ENCODE results near the gene NRP2. TPM values are rescaled to one million over a fixed set of nuclear protein-coding genes. Genes with fewer than 3 reads are reported as not detected.

The NRP2 gene
- total RNA-seq, 1 donor from 2014 or later = 28.8 TPM

DNA sequence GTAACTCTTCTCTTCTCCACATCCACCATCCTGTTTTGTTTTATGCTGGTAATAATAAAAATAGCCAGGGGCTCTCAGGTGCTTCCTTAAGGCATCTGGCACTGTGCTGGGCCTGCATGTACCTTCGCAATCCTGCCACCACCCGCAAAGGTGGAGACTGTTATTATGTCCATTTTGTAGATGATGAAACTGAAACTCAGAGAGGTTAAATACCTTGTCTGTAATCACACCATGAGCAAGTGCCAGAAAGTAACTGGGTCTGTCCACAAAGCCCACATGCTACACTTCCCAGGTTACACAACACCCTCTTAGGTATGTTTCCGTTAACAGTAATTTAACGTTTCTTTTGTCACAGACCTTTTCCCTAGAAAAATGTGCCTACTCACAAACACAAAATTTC, 27.0 kb downstream of the NRP2 start:
- DNase-seq = no peak

DNA sequence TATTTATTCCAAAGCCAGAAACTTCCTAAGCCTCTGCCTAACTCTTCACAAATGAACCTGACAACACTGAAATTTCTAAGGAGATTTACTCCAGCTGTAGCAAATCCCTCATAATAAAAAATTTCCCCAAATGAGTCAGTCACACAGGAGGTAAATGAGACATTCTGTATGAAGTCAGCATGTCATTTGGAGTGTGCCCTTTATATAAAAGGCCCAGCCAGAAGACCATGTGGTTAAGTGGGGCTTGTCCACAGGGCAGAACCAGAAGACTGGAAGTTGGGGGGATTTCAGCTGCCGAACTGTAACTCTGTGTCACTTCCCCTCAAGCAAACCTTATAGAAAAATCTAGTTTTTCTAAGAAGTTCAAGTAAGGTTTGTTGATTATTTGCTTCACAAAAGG, 30.2 kb downstream of the NRP2 start:
- no peak for DNase-seq

DNA sequence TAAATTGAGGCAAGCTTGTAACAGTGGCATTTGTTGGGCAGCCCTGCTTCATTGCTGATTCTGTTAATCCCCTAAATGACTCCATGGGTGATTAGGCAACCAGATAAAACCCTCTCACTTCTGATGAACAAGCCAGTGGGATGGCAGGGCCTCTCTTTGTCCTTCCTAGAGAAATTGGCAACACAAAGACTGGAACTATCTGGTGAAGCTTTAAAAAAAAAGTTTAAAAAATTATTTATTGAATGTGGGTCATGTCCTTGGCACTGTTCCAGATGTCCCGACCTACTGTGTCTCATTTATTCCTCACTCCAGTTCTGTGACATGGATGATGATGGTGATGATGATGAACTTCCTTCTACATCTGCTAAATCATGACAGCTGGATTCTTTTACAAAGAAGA, 30.8 kb downstream of the NRP2 start:
- DNase-seq = no peak

DNA sequence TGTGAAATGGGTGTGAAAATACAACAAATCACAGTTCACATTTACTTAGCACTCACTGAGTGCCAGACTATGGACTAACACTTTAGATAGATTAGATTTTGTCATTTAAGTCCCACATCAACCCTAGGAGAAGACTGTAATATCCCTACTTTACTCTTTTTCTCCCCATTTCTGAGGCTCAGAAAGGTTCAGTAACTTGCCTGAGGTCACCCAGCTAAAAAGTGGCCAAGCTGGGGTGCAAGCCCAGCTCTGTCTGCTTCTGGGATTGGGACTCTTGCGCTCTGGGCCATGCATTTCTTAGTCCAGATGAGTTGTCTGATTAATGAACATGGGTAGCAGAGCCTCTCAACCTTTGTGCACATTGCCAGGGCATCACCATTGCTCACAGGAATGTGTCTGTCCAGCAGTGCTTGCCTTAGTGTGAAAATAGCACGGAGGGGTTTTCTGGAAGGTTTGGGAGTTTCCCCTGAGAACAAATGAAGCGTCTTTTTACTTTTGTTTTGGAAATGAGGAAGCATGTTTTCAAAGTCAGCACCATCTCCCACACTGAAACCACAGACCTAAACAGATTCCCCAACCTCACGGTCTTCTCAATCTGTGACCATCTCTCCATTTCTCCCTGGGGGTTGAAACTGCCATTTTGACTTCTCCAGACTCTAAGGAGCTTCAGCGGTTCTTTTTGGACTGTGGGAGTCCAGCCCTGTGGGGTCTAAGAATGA, 31.9 kb downstream of the NRP2 start:
- DNase-seq = no peak

DNA sequence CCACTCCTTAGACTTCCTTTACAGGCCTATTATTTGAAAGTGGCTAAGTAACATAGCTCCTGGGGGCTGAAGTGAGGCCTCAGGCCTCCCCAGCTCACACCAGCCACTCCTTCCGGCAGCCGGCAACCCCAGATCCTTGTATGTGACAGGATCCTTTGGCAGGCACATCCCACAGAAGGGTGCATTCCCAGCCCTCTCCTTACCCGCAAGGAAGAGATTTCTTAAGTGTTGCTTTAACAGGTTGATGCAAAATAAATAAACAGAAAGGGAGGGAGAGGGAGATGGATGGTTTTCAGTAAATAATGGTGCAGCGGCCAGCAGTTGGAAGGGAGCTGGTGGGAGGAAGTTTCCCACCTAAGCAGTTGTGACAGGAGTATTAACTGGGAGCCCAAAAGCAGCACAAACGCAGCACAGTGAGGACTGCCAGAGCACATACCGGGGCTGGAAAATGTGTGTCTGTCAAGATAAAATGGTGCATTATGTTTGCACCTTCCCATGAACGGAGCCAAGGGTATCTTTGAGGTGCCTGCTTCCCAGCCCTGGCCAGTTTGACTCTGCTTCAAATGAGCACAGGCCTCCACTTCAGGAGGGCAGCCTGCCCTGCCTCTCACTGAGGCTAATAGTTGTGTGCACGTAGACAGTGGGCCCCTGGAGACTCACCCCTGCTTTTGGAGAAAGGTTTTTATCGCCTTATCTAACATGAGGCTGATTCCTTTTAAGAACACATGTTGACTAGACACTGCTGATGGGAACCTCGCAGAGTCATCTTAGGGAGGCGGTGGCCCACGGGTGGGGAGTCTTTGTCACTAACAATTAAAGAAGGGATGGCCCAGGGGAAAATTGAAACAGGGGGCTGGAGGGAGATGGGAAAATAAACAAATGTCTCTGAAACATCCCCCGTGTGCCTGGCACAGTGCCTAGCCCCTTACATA, 32.8 kb downstream of the NRP2 start:
- no peak for DNase-seq

DNA sequence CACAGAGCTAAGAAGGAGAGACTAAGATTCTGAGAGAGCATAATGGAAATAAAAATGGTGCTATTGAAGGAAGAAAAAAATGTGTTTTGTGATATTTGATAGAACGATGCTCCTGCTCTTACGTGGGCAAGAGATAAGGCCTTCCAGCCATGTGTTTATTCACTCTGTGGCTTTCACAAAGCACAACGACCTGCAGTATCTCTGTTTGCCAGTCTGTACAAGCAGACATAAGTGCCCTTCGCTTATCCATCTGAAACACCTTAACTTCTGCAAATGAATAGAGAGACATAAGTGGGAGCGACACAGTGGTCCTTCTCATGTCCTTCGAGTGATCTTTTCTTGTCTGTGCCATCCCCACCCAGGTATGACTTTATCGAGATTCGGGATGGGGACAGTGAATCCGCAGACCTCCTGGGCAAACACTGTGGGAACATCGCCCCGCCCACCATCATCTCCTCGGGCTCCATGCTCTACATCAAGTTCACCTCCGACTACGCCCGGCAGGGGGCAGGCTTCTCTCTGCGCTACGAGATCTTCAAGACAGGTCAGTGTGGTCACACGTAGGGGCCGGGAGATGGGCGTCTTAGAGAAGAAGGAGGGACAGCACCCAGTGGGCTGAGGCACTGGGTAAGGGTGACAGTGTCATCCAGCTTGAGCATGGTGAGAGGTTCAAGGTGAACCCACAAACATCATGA, 33.7 kb downstream of the NRP2 start:
- DNase-seq = no peak

DNA sequence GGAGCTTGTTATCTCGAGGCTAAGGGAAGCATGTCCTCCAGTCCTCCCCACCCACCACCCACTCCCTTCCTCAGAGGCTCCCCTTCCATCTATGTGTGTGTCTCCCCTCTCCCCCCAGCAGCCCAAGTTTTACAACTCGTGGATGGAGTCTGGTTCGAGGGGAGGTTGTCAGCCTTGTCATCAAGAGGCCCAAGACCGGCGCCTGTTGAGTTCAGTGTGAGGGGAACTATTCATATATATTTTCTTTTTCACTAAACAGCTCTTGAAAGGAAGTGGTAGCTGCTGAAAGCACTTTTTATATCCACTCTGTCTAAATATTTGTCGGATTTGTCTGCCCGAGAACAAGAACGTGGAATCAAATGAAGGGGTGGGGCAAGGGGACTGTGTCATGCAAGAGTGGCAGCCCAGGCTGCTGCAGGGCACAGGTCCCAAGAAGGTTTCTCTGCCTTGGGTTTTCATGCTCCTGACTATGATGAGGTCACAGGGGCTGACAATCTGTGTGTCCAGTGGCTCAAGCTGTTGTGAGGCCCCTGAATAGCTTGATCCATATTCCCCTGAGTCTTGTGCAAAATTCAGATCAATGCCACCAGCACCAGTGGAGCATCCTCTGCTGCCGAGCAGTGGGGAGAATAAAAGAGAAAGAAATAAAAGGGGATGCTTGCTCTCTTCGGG, 35.0 kb downstream of the NRP2 start:
- DNase-seq = no peak

DNA sequence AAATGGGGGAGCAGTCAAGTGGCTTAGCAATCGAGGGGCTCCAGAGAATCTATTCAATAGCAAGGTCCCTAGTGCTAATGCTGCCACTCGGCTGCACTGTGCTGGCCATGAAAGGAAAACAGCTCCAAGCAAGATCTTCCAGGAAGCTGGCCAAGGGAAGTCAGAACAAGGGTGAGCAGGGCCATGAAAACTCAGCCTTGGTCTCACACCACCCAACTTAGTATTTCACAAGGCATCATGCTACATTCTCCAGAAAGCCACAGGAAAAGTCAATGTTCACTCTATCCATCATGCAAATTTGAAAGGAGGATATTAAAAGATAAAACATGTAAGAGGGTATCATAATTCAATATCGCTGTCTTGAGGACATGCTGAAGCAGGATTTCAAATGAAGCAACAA, 35.7 kb downstream of the NRP2 start:
- no peak for DNase-seq

DNA sequence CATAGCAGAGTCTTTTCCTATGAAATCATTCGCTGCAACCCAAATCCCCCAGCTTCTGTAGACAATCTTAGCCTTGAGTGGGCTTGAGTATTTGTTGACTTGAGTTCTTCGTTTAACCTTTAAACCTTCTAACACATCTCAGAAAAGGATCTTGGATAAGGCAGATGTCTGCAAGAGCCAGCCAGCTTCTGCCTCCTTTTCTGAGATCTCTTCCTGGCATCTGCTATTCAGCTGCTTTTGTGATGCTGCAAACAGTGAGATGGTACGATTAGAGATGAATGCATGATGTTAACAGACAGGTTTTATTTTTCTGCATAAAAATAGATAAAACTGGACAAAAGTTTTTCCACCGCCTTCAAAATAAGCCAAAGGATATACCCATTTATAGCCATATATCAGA, 37.5 kb downstream of the NRP2 start:
- DNase-seq = no peak

DNA sequence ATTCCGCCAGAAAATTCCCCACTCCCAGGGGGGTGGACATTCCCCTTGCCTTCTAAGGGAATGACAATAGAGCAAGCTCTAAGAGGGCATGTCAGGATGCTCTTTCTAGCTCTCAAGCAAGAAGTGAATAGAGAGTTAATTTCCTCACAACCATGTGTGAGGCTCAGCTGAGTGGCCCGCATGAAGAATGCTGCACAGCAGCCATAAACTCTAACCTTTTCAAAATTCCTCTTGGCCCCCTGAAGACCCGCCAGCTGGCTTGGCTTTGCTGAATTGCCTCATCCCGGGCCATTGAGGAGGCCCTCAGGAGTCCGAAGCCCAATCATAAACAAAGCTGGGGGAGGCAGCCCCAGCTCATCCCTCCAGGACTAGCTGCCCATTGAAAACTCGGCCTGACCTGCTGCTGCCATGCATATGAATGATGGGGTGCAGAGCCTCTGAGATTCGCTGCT, 38.2 kb downstream of the NRP2 start:
- DNase-seq = no peak

DNA sequence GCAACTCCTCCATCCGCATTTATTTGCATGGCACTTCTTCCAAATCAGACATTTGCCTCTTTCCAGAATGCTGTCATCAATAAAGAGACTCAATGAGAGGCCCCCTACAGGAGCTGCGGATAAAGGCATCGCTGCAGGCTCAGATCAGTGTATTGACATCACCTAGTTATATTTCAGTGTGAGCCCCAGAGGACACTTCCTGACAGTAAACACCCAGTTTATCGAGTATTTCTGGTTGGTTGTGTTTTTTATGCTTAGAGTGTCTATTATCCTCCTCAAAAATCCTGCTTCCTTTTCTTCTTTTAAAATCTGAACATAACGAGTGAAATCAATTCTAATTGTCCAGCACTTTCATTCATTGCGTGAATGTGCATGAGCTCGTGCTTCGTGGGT, 38.8 kb downstream of the NRP2 start:
- DNase-seq = no peak

DNA sequence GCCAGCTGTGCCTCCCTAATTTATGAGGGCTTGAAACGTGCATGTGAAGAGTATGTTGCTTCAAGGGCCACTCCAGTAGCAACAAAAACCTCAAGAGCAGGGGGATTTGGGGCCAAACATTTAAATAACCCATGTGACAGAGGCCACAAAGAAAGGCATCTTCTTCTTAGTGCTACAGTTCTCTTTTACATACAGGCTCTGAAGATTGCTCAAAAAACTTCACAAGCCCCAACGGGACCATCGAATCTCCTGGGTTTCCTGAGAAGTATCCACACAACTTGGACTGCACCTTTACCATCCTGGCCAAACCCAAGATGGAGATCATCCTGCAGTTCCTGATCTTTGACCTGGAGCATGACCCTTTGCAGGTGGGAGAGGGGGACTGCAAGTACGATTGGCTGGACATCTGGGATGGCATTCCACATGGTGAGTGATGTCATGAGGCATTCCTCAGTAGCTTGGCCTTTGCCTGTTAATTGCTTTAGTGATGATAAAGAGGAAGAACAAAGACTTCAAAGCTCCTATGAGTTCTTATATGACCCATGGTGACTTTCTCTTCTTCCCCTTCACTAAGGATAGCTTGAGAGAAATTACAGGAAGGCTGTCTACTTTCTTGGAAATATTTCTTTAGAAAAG, 40.1 kb downstream of the NRP2 start:
- no peak for DNase-seq

DNA sequence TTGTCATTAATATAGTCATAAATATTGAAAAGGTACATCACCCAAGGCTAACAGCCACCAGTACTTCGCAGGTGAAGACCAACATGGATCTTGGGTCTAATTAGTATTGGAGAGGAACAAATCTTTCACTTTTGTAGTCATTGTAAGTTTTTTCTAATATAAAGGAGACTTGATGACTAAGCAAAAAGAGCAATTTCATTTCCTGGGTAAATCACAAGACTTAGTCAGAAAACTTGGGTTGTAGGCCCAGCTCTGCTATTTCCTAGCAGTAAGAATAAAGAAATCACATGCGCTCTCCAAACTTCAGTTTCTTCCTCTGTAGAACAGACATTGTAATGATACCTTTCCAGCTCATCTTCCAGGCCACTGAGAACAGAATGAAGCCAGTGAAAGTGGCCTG, 40.9 kb downstream of the NRP2 start:
- no peak for DNase-seq

DNA sequence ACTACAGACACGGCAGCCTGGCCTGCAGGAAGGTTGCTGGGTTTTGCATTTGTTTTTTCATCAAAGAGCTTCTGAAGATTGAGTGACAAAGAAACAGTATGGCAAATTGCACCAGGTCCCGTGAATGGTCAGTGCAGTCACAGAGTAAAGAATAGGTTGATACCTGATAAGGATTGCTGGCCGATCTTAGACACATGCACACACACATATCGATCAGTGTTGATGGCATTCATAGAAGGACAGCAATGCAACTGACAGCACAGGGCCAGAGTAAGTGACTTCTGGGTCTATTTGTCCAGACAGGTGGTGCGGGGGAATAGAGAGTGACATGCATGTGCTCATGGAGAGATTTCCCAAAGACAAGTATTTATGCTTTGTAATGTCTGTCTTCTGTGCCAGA, 42.8 kb downstream of the NRP2 start:
- DNase-seq = no peak

DNA sequence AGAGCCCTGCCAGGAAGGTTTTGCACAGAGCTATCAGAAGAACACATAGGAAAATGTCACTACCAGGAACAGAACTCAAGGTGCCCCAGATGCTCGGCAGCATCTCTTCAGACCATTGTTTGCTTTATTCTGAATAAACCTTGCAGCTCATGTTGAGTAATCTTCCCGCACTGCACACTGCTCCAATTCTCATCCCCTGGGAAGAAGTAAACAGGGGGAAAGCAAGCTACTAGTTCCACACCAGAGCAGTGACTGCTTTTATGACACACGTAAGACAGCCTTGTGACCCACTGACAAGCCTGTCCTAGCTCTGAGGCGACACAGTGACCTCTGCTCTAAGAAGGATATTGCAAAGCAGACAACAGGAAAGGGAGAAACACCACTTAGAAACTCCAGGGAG, 44.2 kb downstream of the NRP2 start:
- no peak for DNase-seq

DNA sequence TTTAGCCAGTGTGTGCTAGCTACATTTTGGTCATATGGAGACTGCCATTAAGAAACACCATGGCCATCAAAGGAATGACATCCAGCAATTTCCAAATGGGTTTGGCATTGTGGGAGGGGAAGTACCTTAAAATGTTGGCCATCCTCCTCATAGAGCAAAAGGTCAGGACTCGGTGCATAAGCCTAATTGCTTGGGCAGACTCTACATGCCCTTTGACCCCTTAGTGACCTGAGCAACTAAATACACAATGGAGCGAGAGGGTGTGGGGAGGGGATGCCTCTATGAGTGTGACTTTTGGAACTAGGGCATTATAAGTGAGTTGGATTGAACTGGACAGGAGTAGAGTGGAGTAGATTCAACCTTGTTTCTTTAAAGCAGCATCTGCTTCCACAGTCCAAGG, 44.9 kb downstream of the NRP2 start:
- no peak for DNase-seq

DNA sequence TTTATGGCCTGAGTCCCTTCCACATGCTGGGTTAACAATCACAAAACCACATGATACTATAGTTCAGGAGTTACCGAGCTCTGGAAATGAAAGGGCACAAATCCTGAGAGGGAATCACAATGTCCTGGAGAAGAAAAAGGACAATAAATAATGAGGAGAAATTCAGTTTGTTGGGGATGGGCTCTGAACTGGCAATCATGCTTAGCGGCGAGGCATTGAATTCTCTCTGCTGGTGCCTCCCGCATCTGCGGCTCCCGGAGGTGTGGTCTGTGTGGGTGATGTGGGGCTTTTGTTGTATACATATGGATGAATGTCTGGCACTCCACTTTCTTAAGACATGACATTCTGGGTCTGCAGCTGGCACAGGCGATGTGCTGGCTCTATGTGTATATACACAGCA, 46.1 kb downstream of the NRP2 start:
- DNase-seq = no peak

DNA sequence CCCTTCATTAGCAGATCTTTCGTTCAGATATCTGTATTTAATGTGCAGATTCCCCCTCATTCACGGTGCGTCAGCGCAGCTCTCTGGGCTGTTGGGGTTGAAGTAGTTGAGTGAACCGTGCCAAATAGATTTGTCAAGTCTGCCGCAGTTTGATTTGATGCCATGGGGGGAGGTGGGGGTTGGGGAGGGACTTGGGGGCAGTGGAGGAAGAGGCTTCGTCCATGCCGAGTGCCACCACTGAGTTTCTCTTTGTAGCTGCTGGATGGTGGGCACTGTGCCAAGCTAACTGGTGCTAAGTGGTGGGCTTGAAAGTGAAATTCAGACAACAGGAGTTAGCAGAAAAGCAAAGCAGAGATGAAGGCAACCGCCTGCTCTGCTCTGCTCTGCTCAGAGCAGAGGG, 47.9 kb downstream of the NRP2 start:
- DNase-seq = peak; percentile 69

DNA sequence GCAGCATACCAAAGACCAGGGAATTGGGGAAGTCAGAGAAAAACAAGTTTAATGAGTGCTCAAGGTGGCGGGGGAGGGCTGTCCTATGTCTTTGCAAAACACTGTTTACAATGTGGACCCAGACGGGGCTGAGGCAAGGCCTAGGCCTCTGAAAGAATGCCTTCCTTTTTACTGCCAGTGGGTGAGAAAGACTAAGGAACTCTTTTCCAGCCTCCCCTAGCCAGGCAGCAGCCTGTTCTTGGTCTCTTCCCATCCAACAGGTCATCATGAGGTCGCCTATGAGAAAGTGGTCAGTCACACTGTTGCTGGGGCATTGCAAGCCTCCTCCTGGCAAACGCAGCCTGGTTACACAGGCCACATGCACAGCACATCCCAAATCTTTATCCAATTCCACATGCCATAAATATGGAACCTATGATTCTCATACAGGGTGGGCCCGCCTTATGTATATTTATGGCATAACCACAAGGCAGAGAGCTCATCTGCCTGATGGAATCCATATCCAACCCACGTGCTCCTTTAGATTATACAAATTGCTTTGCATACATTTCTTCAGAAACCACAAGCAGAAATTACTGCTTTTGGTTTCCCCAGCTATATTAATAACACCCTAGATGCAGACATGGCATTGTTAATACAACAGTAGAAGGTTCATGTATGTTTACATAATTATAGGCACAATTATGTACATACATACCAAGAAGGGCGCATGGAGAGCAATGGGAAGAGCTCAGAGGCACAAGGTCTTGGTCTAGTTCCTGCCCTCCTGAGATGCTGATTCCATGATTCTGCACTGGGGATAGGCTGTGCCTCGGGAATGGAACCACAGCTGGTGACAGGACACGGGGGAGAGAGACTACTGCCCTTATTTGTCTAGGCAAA, 48.6 kb downstream of the NRP2 start:
- no peak for DNase-seq

DNA sequence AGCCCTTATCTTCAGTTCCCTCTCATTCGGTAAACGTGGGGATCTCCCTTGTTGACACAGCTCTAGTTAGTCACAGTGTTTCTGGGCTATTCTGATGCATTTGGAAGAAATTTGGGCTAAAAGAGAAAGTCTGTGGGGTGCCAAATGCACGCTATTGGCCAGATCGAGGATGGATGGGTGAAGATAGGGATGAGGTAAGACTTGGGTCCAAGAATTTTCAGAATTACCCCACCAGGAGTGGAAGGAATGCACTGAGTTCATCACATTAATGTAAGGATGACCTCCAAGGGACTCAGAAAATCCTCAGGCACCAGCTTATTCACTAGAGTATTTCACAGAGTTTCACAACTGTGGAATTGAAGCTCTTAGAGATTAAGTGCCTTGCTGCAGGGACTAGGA, 49.3 kb downstream of the NRP2 start:
- no peak for DNase-seq

DNA sequence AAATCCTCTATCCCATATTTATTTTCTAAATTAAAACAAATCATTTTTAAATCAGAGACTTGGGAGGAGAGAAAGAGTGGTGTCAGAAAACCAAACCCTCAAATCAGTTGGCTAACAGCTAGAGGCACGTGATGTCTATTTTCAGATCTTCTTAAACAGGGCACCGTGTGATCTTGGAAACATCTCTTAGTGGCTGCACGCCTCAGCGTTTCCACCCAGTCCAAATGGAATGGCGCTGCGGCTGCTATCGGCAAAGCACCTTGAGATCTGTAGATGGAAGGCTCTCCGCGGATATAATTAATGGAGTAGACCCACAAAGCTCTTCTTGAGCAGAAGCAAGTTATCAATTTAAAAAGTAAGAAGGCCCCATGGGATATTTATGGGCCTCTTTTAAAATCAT, 50.0 kb downstream of the NRP2 start:
- DNase-seq = no peak

Data from tongue (tissue), 2 donors.